IPS DF 4.7 (cell line): ENCODE measurements around the gene NKD2.
"Not testable (repeated sequence)": the region's sequence is repeated elsewhere in the genome, so short reads cannot be mapped to it uniquely, and the experiment has no call there.

Experiments
- DNase-seq: peaks from one replicate; pipeline ENCODE4 v3.0.0-alpha.2; 2013; ENCODE audit warnings: low spot score; ENCODE audit errors: extremely low read depth

Gene NKD2, protein sequence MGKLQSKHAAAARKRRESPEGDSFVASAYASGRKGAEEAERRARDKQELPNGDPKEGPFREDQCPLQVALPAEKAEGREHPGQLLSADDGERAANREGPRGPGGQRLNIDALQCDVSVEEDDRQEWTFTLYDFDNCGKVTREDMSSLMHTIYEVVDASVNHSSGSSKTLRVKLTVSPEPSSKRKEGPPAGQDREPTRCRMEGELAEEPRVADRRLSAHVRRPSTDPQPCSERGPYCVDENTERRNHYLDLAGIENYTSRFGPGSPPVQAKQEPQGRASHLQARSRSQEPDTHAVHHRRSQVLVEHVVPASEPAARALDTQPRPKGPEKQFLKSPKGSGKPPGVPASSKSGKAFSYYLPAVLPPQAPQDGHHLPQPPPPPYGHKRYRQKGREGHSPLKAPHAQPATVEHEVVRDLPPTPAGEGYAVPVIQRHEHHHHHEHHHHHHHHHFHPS

DNA sequence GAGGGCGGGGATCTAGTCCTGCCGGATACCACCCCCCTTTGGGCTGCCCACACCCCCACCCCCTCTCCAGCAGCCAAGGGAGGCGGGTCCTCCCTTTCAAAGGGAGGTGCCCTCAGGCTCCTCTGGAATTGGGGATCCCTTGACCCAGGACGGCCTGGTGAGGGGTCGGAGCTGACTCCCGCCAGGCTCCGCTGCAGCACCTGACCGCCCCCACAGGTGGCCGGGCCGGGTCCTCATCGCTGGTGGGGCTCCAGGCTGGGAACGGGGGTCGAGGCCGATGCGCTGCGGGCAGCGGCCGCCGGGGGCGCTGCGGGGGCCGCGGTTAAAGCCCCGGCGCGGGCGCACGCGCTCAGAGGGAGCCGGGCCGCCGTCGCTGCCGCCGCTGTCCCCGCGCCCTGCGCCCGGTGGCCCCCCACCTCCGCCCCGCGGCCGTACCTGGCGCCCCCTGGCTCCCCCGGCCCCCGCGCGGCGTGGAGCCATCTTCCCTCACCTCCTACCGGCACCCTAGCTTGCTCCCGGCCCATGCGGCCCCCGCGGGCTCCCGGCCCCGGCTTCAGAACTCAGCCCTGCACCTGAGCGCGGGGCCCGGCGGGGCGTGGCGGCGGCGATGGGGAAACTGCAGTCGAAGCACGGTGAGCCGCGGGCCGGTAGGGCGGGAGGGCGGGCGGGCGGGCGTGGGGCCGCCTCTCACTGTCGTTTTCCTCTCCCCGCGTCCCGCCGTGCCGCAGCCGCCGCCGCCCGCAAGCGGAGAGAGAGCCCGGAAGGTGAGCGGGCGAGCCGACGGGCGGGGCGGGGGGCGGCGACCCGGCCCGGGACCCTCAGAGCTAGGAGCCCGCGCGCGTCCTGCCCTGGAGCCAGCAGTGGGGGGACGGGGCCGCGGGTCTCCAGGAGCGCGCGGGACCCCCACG is at the start of gene NKD2:
Gene NKD2, plus strand, starts transcription at position 352 of the 908 bp plus-strand sequence. Its CDS starts 256 bp downstream, at position 608.
- no peak for DNase-seq

DNA sequence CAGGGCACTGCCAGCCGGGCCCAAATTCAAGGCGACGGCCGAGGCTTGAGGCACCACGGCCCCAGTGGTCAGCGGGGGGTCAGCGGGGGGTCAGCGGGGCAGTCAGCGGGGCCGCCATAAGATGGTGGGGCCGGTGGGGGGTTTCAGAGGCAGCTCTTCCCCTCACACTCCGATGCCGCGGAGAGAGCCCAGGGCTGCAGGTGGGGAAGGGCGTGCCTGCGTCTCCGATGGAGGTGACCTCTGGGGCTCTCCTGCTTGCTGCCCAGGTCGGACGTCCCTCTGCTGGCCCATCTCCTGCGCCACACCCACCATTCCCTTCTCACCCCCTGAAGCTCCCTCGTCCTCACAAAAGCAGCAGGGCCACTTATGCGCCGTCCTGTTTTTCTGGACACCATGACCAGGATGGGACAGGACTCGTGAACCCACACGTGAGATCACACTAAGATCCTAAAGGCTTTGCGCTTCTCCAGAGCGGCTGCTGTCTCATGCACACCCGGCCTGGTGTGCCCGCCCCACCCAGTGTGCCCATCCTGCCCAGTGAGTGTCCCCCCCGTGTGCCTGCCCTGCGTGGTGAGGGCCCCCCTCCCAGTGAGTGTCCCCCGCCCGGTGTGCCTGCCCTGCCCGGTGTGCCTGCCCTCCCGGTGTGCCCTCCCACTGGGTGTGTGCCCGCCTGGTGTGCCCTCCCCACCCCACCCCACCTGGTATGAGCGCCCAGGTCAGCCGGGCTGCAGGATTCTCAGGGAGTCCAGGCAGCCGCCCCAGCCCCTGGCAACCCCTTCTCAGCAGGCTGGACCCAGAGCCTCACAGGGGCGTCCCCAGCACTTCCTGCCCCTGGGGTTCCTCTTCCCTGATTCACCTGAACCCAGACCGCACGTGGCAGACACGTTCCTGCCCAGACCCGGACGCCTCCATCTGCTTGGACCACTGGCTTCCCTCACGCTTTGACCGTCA is 48.7 kb upstream of the NKD2 start:
- no peak for DNase-seq

DNA sequence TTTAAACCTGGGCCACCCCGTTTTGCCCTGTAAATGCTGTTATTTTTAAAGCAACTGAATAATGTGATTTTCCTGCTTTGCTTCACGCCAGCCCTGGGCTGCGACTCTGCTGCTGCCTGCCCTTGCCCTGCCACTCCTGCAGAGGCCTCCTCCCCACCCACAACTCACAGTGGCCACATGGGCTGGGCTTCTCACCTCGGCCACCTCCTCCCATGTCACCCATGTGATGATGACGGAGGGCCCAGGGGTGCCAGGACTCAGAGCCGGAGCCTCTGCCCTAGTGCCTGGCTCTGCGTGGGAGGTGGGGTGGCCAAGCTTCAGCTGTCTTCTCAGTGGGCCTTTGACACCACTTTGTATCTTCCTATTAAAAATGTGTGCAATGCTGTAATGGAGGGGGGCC is 48.1 kb upstream of the NKD2 start:
- DNase-seq: no peak

DNA sequence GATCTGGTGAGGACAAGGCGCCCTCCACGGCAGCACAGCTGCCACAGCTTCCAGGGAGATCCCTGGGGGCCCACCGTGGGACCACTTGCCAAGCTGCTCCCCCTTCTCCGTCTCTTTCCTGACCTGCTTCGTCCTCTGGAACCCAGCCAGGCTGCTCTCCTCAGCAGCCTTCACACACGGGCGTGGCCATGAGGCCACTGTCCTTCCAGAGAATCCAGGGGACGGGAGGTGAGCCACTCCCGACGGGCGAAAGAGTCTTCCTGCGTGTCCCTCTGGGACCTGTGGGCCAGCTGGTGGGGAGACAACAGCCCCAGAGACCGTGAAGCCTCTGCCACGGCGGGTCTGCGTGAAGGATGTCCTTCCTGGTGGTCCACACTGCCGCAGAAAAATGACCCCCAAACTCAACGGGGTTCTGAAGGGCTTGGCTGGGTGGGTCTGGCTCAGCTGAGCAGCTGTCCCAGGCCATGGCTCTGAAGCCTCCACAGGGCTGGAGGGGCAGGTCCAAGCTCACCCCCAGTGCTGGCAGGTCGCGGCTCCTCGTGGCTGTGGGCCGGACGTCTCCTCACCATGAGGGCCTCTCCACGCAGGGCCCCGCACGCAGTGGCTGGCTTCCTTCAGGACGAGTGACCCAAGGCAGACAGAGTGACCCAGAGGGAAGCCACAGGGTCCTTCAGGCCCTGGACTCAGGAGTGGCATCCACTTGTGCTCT is 47.4 kb upstream of the NKD2 start:
- no peak for DNase-seq

DNA sequence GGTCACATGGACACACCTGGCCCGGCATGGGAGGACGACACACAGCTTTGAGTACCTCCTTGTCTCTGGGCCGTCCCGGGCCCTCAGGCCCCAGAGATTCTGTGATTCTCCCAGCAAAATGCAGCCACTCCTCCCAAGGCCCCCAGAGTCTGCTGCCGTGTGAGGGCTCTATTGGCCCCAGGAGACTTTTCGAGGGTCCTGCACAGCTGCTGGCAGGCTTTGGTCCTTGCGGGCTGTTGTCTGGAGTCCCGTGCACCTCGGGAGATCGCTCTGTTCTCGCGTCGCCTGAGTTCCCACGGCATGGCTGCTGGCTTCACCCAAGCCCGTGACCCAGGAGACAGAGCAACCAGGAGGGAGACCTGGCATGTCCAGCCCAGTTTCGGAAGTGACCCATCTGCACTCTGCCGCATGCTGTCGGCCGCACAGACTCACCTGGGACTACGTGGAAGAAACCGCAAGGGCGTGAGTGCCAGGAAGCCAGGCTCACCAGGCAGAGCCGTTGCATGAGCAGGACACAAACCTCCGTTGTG is 46.8 kb upstream of the NKD2 start:
- DNase-seq: no peak

DNA sequence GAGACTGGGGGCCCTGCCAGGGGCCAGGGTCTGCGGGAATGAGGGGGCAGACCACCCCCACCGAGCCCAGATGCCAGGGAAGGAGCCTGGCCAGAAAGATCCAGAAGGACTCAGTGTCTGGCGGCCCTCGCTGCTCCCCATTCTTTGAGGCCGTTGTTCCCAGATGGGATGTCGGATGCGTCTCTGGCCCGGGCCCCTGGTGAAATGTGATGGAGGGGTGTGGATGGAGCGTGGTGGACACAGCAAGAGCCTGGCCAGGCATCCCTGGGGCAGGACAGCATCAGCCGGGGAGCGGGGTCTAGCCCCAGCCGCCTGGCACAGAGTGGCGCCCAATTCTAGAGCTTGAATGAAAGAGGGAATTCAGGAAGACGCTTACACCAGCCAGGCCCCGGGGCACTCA is 46.2 kb upstream of the NKD2 start:
- DNase-seq: no peak

DNA sequence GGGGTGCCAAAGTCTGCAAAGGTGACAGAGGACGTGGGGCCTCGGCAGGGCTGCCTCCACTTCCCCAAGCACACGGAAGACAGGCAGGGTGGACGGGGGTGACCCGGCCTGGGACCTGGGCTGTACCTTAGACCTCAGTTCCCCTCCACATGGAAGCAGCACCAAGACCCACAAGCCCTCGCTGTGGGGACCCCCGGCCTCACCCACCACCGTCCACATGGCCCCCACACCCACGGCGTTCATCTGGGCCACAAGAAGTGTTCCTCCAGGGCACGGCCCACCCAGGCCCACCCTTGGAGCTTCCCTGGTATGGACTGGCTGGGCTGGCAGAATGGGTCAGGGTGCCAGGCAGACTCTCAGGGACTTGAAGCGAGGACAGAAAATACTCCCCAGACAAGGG is 45.8 kb upstream of the NKD2 start:
- DNase-seq: no peak

DNA sequence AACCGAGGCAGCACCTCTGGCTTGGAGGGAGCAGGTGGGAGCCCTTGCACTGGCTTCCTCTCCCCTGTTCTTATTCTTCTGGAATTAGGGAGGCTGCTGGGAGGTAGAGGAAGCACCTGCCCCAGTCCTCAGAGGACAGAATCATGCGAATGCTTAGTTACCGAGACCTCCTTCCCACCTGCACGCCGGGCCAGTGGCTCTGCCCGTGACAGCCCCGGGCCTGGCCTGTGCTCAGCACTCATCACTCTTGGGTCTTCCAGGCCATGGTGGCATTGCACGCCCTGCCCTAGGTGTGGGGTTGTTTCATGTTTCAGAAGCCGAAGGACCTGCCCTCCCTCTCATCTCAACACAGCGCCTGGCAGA is 45.3 kb upstream of the NKD2 start:
- no peak for DNase-seq

DNA sequence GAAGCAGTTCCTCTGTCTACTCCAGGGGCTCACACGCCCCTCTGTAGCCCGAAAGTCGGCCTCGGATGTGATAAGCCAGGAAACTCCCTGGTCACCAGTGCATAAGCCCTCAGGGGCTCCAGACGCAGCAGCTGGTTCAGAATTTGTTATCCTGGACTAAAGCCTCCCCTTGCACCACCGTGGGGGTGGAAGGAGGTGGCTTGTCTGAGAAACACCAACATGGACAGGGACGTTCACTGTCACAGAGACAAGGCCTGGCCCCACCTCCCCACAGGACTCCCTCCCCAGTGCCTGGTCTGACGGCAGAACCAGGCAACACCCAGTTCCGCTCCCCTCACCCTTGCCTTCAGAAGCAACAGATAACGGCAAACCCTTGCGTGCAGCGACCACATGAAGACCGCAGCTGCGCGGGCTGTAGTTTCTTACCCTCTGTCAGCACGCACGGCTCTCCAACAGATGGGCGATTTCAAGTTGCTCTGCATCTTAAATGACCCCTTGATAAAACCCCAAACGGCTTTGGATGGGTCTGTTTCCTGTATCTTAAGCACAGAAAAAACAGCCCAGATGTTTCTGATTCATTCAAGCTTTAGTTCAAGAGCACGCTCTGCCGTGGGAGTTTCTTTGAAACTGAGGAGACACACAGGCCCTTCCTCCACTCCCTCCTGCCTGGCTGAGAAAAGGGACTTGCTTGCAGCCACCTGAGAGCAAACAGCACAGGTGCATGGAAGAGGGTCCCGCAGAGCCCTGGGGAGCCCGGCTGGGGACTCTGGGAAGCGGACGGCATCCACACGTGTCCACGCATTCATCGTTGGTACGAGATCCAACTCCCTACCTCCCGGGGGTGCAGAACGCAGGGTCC is 44.7 kb upstream of the NKD2 start:
- no peak for DNase-seq

DNA sequence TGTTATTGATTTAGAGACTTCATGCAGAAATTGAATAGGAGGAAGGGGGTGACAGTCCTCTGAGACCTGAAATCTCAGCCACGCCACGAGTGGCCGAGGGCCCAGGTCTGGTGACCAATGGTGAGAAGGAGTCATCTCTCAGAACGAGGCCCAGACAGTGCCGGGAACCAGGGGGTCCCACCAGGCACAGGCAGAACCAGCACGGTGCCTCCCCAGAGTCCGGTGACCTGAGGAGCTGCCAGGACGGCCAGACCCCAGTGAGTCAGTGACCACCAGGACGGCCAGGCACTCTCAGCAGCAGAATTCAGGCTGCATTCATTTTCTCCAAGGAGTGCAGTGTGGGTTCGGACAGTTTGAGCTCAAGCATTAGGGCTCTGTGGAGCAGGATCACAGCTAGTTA is 43.8 kb upstream of the NKD2 start:
- DNase-seq: no peak

DNA sequence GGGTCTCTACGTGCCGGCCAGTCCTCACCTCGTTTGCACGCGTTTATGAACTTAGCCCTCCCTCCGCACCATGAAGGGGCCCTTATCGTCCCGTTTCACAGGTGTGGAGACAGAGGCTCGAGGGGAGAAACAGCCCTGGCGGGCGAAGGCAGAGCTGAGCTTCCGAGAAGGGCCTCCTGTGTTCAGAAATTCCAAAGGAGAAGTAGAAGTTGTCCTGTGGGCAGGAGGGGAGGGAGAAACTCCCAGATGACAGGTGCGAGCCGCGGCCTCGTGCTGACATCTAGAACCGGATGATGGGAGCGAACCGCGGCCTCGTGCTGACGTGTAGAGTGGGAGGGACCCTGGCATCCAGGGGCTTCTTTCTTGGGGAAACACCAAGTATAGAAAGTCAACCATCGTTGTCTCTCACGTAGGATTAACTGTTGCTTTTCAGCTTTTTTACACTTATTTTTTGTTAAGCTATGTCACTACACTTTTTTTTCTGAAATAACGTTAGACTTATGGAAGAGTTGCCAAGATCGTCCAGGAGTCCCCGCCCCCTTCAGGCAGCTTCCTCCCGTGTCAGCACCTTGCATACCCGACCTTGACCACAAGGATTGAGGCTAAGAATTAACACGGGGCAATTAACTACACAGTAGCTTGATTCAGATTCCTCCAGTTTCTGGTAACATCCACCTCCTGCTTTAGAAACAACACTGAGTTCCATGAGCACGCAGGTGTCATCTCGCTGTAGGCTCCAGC is 42.8 kb upstream of the NKD2 start:
- DNase-seq: no peak

DNA sequence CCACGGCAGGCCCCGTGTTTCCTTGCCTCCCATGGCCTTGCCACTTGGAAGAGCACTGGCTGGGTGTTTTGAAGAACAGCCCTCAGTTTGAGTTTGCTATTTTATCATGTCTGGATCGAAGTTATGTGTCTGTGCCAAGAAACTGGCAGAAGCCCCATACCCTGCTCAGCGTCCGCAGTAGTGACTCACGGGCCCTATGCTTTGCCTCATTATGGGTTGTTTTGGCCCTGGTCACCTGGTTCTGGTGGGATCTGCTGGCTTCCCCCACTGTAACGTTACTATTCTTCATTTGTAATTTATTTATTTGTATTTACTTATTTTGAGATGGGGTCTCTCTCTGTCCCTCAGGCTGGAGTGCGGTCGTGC is 42.3 kb upstream of the NKD2 start:
- DNase-seq: no peak

DNA sequence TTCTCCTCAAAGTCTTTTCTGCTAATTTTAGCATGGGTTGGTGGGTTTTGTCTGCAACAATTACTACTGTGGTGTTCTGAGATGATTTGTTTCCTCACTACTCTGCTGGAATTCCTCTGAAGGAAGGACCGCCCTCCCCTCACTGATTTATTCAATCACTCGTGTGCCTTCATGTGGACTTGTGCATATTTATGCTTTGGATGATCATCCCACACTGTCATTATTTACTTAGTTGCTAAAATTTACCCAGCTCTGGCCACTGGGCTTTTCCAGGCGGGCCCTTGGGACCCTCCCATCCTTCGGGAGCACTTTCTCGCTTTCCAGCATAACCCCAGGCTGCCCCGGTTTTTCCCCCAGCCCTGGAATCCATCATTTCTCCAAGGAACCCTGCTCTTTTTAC is 41.7 kb upstream of the NKD2 start:
- no peak for DNase-seq

DNA sequence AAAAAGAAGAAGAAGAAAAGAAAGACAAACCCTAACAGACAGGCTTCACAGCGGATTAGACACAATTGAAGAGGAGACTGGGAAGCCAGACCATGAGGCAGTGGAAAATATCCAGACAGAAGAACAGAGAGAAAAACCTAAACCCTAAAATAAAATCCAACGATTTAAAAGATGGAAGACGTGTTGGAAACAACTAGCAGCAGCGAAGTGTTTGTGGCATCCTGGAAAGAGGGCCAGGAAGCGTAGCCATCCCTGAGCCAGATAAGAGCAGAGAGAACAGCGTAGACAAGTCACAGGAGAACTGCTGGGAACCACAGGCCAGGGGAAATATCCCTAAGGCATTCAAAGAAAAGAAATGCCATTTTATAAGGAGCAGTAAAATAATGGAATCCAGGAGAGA is 39.7 kb upstream of the NKD2 start:
- no peak for DNase-seq

DNA sequence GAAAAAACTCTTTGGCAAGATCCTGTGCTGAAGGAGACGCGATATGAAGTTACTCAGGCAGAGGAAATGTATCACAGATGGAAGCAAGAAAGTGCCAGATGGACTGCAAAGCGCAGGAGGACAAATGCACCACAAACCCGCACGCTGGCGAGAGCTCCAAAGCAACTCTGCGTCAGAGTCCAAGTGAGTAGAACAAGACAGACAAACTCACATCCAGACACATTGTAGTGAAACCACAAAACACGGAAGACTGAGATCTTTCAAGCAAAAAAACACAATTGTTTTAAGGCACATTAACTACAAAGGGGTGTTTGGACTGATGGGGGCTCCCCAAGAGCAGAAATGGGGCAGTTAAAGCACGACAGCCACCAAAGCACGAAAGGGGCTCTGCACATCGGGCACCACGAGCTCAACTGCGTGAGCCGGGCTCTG is 39.2 kb upstream of the NKD2 start:
- no peak for DNase-seq

DNA sequence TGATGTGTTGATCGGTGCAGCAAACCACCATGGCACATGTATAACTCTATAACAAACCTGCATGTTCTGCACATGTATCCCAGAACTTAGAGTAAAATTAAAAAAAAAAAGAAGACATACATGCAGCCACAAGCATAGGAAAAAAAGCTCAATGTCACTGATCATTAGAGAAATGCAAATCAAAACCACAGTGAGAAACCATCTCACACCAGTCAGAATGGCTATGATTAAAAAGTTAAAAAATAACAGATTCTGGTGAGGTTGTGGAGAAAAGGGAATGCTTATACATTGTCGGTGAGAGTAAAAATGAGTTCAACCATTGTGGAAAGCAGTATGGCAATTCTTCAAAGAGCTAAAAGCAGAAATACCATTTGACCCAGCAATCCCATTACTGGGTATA is 36.0 kb upstream of the NKD2 start:
- not testable (repeated sequence) for DNase-seq

DNA sequence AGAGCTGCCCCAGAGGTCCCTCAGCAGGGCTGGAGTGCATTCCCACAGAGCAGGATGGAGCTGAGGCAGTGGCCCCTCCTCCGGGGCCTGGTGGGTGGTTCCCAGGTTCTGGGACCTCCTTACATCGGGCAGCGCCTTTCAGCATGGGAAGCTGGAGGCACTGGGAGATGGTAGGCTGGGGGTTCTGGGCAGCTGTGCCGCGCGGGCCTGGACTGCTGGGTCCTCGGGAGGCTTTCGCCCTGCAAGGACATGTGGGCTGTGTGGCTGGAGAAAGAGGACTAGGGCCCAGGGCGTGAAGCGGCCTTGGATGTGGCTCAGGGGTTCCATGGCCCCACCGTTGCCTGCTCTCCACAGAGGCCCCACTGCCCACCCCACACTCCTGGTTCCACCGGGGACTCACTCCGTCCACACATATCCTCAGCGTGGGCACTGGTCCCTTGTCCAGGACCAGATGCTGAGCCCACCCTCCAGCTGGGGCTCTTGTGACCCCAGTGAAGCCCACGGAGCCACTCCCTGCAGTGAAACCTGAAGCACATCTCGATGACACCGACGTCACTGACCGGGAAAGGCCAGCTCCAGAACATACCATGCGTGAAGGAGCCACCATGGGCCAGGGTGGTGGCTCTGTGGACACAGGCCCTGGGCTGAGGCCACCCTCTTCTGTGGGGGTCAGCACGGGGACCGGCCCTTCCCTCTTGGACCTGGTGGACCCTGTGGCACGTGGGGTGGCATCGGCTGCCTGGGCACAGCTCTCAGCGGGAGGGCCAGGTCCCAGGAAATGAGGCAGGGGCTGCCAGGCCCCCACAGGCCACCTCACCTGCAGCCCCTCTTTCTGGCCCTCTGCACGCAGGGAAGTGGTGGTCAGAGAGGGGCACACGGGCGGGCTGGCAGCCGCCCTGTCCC is 31.5 kb upstream of the NKD2 start:
- DNase-seq: no peak

DNA sequence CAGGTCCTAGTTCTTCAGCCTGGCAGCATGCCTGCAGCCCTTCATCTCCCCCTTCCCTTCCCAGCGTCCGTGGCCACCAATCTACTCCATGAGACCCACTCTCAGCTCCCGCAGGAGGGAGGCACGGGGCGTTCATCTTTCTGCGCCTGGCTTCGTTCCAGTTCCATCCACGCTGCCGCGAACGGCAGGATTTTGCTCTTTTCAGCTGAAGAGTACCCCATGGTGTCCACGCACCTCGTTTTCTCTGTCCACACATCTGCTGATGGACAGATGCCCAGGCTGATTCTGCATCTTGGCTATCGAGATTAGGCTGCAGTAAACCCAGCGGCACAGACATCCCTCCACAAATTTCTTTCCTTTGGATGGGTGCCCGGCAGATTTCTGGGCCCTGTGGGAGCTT is 30.5 kb upstream of the NKD2 start:
- no peak for DNase-seq
